ENCODE results near the gene PSMD6.

PSMD6 gene

DNA sequence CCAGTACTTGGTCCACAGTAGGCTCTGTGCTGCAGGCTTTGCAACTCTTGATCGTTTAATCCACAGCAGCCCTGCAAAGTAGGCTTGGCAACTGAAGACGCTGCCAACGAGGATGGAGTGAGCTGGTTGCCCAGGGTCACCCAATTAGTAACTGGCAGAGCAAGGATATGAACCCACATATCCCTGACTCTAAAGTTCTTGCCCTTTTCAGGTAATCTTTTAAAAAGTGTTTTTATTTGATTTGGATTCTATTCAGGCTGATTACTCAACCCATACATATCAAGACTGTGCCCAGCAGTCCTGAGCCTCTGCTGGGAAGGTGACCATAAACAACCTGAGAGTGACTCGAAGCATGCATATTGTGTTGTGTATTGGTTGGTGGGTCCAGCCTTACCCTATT is 50.3 kb downstream of the PSMD6 start:
- no peak for DNase-seq (ENCODE audit: insufficient read length, low spot score)
- TF ChIP-seq POLR2A (IDR thresholded peaks at IDR 0.05; ENCODE audit: low read depth, low read length), result no peak
- FAIRE-seq, result no peak

DNA sequence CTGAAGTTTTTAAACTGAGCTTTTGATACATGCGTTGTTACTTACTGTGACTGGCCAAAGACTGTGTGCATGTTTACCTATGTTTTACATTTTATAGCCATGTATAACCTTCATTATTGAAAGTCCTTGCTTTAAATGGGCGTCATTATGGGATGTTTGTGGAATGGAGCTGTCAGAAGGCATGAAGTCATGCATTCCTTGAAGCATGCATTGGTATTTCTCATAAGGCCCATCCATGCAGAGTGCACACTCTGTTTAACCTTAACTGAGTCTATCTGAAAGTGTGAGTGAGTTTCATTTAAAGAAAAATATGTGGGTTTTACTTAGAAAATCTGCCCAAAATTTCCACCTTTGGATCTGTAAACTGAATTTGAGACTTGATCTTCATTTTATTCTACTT is 51.1 kb downstream of the PSMD6 start:
- FAIRE-seq (peak; percentile 50), DNase-seq (ENCODE audit: insufficient read length, low spot score) (no peak)
- no peak for TF ChIP-seq POLR2A (IDR thresholded peaks at IDR 0.05; ENCODE audit: low read depth, low read length)

DNA sequence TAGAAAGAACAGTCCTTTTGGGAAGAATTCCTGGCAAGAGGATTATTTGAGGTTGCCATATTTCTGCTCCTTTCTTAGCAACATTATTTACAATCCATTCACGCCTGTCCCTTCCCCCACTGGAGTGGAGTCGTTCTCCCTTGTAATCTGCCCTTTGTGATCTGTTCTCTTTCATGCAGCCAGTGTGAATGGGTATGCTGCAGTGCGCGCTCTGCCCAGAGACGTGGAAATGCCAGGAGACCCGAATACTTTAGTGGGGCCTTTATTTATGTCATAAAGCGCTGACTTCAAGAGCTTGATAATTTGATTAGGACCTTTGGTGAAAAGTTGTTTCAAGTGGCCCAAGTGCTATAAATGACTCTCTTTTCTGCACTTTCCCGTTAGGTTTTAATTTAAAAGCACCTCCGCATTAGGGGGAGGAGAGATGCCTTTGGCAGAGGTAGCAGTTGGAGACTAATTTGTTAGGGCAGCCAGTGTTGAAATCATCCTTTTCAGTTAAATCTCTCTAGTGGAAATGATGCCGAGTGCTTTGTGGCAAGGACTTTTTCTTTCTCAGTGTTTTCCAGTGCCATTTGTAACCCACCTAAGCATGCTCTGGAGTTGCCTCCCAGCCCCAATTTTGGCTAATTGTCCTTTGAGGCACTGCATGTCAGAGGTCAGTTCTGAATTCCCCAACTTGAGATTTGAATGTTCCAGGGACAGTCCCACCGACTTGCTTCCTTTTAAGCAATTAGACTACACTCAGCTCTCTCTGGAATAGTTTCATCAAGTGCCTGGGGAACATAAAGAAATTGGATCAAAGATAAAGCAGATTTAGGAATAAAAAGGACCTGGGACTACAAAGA is 52.4 kb downstream of the PSMD6 start:
- FAIRE-seq (no peak), DNase-seq (ENCODE audit: insufficient read length, low spot score) (no peak)

DNA sequence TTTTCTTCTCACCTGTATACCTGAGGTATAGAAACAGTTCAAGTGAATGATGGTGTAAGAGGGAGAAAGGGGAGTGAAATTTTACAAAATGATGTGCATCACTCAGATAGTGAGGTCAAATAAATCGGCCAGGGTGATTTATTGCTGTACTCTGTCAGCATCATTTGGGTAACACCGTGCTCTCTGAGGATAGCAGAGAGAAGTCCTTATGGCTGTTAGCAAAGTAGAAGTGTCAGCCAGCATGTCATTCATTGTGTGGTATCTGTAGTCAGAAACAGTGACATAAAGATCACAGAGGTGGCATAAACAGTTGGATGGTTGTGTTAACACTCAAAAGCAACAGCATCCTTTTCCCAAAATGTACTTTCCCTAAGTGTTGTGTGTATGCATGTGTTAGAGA is 53.4 kb downstream of the PSMD6 start:
- no peak for TF ChIP-seq POLR2A (IDR thresholded peaks at IDR 0.05; ENCODE audit: low read depth, low read length)
- FAIRE-seq, result peak; percentile 43
- DNase-seq (ENCODE audit: insufficient read length, low spot score), result no peak

More for the DNA sequence above, 52.4 kb downstream of the PSMD6 start:
- no peak for TF ChIP-seq POLR2A (IDR thresholded peaks at IDR 0.05; ENCODE audit: low read depth, low read length)

DNA sequence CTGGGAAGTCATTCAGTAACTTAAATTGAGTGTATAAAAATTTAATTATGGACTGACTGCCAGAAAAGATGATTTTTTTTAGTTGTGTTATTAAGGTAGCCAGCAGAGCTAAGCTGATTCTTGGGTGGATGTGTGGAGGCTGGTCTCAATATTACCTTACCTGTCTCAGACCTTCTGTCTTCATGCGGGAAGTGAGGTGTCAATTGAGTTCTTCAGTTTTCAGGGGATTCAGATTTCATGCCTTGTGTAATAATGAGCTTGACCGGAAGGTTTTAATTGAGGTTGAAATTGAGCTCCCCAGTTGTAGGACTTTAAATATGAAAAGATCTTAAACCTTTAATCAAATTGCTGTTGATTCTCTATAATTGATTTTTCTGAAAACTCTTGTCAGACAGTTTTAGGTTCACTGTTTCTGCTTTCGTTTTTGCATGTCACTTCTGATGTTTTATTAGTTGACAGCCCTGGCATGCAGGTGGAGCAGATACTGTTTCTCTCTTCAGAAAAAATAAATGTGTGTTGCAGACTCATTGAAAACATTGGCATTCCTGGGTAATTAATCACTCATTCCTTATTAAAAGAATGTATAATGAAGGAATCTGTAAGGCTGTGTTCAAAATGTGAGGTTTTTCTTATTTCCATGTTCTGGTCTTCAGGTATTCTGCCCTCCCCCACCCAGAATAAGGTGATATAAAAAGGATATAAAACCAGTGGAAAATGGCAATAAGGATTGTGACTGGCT is 54.5 kb downstream of the PSMD6 start:
- FAIRE-seq, result no peak
- DNase-seq (ENCODE audit: insufficient read length, low spot score), result no peak
- no peak for TF ChIP-seq POLR2A (IDR thresholded peaks at IDR 0.05; ENCODE audit: low read depth, low read length)

DNA sequence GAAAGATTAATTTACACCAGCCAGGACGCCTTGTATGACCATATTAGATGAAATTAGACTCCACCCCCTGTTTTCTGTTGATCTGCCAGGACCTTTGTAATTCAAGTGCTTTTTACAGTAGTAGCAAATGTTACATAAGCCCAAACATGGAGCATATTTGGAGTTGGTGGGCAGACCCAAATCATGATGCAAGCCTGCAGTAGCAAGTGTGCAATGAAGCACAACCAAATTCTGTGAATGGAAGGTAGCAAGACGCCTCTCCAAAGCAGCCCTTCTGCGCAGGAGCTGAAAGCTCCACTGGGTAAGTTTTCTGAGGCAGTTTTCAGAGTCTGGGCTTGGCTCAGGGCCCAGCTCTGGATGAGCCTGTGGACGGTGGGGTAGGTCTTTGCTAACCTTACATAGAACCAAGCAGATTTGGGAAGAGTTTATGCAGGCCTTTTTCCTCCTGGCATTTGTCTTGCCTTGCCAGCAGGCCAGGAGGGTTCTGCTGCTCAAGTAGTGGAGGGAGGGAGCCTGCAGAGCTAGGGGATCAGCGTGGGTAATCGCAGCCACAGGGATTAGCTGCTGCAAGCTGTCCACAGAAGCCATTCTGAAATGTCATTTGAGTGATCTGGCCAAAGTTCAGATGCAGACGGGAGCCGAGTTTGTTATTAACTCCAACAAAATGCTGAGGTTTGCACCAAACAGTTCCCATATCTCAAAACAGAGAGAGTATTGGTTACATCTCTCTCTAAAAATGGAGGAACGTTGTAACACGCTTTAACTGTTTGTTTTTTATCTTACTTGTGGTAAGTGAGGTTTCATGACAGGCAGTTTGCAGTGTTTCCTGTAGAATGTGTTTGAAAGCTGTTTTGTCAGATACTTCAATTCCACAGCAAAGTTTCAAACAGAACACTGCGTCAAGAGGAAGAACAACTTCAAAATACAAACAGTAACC is 55.4 kb downstream of the PSMD6 start:
- FAIRE-seq (peak; percentile 38), DNase-seq (ENCODE audit: insufficient read length, low spot score) (no peak)
- no peak for TF ChIP-seq POLR2A (IDR thresholded peaks at IDR 0.05; ENCODE audit: low read depth, low read length)

DNA sequence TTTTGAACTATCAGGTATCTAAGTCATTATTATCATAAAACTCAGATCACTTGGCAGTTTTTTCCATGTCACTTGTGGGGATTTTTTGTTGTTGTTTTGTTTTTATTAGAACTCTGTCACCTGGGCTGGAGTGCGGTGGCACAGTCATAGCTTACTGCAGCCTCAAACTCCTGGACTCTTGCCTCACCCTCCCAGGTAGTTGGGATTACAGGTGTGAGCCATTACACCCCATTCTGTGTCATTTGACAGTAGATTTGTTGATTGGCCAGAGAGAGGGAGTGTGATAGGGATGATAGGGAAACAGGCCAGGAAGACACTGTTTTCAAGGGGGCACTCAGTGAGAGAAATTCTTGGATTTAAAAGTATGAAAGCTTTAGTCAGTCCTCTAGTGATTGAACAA is 56.4 kb downstream of the PSMD6 start:
- no peak for DNase-seq (ENCODE audit: insufficient read length, low spot score)
- FAIRE-seq, result no peak
- no peak for TF ChIP-seq POLR2A (IDR thresholded peaks at IDR 0.05; ENCODE audit: low read depth, low read length)

DNA sequence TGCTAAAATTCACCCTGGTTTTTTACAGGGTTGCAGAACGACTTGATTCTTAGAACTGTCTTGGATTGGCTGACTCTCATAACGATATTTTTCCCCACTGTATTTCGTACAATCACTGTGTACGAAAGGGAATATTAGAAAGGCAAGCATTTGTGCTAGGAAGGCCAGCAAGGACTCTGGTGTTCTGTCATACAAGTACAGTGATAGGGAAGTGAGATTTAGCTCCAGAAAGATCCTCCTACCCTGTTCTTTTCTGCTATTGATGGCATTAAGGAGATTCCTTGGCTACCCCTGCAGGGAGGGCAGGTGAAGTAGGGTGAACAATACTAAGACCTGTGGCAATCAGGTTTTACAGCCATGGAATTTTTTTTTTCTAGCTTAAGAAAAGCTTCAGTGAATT is 57.3 kb downstream of the PSMD6 start:
- FAIRE-seq (no peak), DNase-seq (ENCODE audit: insufficient read length, low spot score) (no peak)
- no peak for TF ChIP-seq POLR2A (IDR thresholded peaks at IDR 0.05; ENCODE audit: low read depth, low read length)

DNA sequence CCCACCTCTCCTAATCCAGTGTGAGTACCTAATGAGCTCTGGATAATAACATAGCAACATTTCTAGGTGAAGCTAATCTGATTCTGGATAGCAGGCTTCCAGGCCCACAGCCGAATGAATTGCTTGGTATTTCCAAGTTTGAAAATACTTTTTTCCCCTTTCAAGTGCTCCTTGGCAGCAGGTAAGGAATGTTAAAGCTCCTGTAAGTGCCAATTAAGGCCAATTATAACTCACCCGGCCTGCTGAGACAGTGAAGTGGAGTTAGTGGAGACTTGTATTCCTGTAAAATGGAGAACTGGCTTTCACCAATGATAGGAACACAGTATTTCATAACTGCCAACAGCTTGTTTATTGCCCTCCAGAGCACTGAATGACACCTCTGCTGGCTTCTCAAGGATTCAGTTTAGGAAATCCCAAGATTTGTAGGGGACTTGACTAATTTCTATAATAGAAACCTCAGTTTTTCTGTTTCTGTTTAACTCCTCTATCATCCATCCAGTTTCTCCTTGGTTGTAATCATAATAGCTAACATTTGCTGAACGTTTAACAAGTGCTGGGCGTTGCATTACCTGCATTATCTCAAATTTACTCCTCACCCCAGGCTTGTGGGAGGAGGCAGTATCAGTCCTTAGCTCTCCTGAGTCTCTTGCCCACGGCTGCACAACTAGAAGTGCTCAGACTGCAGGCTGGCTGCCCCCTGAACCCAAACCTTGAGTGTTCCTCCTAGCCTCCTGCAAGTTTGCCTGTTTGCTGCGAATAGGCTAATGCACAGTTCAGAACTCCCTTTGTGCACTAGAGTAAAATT is 58.4 kb downstream of the PSMD6 start:
- TF ChIP-seq POLR2A (IDR thresholded peaks at IDR 0.05; ENCODE audit: low read depth, low read length), result no peak
- FAIRE-seq, result no peak
- DNase-seq (ENCODE audit: insufficient read length, low spot score), result no peak

DNA sequence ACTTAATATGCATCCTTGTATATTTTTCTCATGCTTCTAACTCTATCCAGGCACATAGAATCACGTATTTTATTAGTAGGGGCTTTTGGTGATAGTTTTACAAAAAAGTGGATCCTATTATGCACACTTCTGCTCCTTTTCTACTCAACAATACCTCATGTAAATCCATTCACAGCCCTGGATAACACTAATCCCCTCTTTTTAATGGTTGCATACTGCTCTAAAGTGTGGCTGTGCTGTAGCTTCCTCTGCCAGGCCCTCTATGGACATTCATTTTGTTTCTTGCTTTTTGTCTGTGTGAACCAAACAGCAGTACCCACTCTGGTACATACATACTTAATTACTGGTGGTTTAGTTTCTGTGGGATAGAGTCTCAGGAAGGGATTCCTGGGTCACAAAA is 59.8 kb downstream of the PSMD6 start:
- FAIRE-seq (no peak), DNase-seq (ENCODE audit: insufficient read length, low spot score) (no peak)
- no peak for TF ChIP-seq POLR2A (IDR thresholded peaks at IDR 0.05; ENCODE audit: low read depth, low read length)

DNA sequence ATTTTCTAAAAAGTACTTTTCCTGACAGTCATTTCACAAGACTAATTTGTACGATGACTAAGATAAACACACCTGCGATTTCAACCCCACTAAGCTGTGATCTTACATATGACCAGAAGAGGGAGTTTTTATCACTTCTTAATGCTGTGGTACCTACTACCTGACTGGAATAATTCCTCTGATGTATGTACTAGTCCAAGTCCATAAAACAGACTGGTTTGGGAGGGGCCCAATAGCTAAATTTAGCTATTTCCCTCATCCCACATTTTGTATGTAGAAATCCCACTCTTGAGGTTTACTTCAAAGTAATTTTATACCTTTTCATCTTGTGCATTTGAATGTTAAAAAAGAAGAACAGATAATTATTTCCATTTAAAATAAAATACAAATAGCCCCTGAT is 61.4 kb downstream of the PSMD6 start:
- peak; percentile 90 for FAIRE-seq
- no peak for DNase-seq (ENCODE audit: insufficient read length, low spot score)
- TF ChIP-seq POLR2A (IDR thresholded peaks at IDR 0.05; ENCODE audit: low read depth, low read length), result no peak
